Measurements from ENCODE around the gene MLPH. TPM values are rescaled to one million over a fixed set of nuclear protein-coding genes. Genes with fewer than 3 reads are reported as not detected.

Gene MLPH
- total and polyA plus RNA-seq, 12 donors: 9.7 to 60.0 (median 40.8) TPM

GRCh38 chr2:237527233-237527632 lies 40.2 kb downstream of the MLPH start:
- 91 to 92% methylated on average over 11 of the region's 11 CpGs for WGBS, 2 donors
- no peaks in the 10 kb centered on the region for H3K27me3 ChIP-seq
- DNase-seq (no peak), ATAC-seq (no peak)
- no peaks in the 10 kb centered on the region for H3K9me3 ChIP-seq
- no peaks in the 10 kb centered on the region for H3K4me1 ChIP-seq
- H3K36me3 ChIP-seq: peaks cover 0 to 44% (median 0%) of the 10 kb centered on the region in 9 donors
- intact Hi-C loops (cut with DNase I): no loop called here
- no peak overlapping the region for H3K27ac ChIP-seq
- H3K4me3 ChIP-seq: no peak overlapping the region
- TF ChIP-seq, protein P1, sequence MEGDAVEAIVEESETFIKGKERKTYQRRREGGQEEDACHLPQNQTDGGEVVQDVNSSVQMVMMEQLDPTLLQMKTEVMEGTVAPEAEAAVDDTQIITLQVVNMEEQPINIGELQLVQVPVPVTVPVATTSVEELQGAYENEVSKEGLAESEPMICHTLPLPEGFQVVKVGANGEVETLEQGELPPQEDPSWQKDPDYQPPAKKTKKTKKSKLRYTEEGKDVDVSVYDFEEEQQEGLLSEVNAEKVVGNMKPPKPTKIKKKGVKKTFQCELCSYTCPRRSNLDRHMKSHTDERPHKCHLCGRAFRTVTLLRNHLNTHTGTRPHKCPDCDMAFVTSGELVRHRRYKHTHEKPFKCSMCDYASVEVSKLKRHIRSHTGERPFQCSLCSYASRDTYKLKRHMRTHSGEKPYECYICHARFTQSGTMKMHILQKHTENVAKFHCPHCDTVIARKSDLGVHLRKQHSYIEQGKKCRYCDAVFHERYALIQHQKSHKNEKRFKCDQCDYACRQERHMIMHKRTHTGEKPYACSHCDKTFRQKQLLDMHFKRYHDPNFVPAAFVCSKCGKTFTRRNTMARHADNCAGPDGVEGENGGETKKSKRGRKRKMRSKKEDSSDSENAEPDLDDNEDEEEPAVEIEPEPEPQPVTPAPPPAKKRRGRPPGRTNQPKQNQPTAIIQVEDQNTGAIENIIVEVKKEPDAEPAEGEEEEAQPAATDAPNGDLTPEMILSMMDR (IDR thresholded peaks at IDR 0.05): no peak

DNA sequence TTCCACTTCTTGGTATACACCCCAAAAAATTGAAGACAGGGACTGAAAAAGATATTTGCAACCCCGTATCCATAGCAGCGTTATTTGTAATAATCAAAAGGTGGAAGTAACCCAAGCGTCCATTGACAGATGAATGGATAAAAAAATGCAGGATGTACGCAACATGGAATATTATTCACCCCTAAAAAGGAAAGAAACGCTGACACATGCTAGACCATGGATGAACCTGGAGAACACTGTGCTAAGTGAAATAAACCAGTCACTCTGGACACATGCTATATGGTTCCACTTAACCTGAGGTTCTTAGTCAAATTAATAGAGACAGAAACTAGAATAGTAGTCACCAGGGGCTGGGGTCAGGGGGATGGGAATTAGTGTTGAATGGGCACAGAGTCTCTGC lies 40.7 kb downstream of the MLPH start:
- intact Hi-C loops (cut with DNase I): no loop called here
- ATAC-seq (no peak), DNase-seq (no peak)
- Histone ChIP-seq H3K4me1 (no peaks in the 10 kb centered on the region), H3K27ac (no peak overlapping the region), H3K9me3 (no peaks in the 10 kb centered on the region), H3K27me3 (no peaks in the 10 kb centered on the region), H3K36me3 (peaks cover 0 to 44% (median 0%) of the 10 kb centered on the region in 9 donors), H3K4me3 (no peak overlapping the region)
- TF ChIP-seq, protein P1 (IDR thresholded peaks at IDR 0.05): no peak
- 95 to 97% methylated on average over 5 of the region's 5 CpGs for WGBS, 2 donors

DNA sequence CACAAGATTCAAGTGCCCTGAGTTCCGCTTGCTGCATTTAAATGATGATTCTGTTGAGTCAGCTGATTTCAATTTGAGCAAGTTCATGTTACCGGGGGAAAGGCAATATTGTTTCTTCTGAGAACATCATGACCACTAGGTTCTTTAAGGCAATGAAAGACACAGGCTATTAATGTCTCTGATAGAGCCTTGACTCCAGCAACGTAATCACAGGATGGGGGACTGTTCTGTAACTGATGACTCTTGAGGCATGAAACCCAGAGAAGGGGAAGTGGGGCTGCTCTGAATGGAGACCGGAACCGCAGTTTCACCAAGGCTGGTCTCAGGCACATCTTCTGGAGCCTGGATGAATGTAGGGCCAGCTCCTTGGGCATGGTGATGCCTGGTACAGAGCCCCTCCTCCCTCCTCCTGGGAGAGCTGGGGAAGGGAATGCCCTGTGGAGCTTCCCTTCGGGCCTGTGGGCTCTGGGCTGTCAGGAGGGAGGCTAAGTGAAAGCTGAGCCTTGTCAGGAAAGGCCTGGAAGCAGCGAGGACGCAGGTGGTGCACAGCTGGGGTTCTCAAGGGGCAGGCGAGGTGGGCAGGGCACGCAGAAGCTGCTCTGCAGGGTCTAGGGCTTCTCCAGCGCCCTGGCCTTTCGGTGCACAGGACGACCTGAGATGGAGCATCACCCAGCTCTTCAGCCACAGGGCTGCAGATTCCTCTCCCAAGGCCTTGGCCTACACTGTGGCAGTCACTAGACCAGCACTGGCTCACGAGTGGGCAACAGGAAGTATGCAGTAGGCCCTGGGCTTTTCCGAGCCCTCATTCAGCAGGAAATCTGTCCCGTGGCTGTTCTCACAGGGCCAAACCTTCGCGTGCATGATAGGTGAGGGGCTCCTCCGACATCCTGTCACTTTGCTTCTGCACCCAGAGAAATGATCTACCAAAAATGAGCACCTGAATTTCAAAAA lies 42.7 kb downstream of the MLPH start:
- intact Hi-C loops (cut with DNase I): no loop called here
- no peak for DNase-seq
- H3K27me3 ChIP-seq: no peaks in the 10 kb centered on the region
- no peak for ATAC-seq
- H3K4me3 ChIP-seq: no peak overlapping the region
- no peaks in the 10 kb centered on the region for H3K9me3 ChIP-seq
- 90 to 94% methylated on average over 19 of the region's 19 CpGs for WGBS, 2 donors
- H3K36me3 ChIP-seq: peaks cover 0 to 53% (median 0%) of the 10 kb centered on the region in 9 donors
- TF ChIP-seq, protein P1 (IDR thresholded peaks at IDR 0.05): no peak
- no peak overlapping the region for H3K27ac ChIP-seq
- no peaks in the 10 kb centered on the region for H3K4me1 ChIP-seq

DNA sequence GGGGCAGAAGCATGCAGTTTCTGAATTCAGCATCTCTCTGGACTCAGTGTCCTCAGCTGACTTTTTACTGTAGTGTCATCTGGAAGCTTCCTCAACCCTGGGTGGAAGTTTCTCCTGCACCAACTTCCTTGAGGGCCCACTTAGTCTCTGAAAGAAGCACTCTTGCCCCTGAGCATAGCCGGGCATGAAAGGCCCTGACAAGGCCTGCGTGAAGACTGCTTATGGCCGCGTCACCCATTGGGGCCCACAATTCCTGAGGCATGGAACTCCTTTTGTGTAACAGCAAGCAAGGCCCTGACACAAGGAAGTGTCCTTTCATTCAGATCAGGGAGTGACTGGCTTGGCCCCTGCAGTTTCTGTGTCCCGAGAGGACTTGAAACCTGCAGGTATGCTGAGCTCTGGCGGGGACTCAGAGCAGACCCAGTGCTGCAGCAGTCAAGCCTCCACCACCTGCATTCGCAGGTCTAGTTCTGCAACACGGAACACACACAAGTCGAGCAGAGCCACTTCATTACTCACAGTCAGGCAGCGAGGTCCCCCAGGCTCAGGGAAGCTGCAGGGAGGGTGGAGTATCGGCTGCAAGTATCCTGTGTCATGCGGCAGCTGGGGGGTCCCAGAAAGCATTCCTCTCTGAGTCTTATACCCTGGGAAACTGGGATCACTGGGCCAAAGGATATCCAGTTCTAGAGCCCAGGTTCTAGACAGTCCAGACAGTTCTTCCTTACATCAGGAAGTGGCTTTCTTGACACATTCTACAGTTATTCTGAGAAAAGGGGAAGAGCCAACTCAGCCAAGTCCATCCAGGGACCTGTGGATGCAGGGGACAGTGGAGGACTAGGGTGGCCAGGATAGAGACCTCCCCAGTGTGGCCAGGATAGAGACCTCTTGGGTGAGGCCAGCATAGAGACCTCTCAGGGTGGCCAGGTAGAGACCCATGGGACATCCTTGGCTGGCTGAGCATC lies 43.7 kb downstream of the MLPH start:
- no peaks in the 10 kb centered on the region for H3K9me3 ChIP-seq
- TF ChIP-seq, protein P1 (IDR thresholded peaks at IDR 0.05): no peak
- WGBS, 2 donors: 93 to 96% methylated on average over 12 of the region's 12 CpGs
- H3K4me3 ChIP-seq: no peak overlapping the region
- no peaks in the 10 kb centered on the region for H3K27me3 ChIP-seq
- H3K4me1 ChIP-seq: no peaks in the 10 kb centered on the region
- intact Hi-C loops (cut with DNase I): no loop called here
- H3K27ac ChIP-seq: no peak overlapping the region
- peaks cover 0 to 55% (median 0%) of the 10 kb centered on the region in 9 donors for H3K36me3 ChIP-seq
- ATAC-seq: no peak
- DNase-seq: no peak

All from heart right ventricle (tissue), 16 donors.